Pons (tissue), 1 donor: ENCODE data around the gene RABGEF1.
"Not testable (repeated sequence)": the region's sequence is repeated elsewhere in the genome, so short reads cannot be mapped to it uniquely, and the experiment has no call there.

ENCODE experiments used
- DNase-seq: peaks from one replicate; pipeline ENCODE4 v3.0.0-alpha.2; 2016; ENCODE audit warnings: low spot score

The RABGEF1 gene

GRCh38 chr7:66740302-66740979 is at the start of gene RABGEF1:
Gene RABGEF1 (plus strand): TSS chr7:66740733. CDS start chr7:66771900, 31,167 bp downstream.
- DNase-seq: peak; percentile 96

- no peak for DNase-seq
These were observed 47.2 kb upstream of the RABGEF1 start for GRCh38 chr7:66693331-66693730.

GRCh38 chr7:66694286-66694685 is 46.2 kb upstream of the RABGEF1 start:
- no peak for DNase-seq

- DNase-seq: not testable (repeated sequence)
These were observed 45.1 kb upstream of the RABGEF1 start for GRCh38 chr7:66695417-66695816.

- DNase-seq: not testable (repeated sequence)
These were observed 44.4 kb upstream of the RABGEF1 start for GRCh38 chr7:66696134-66696533.

- DNase-seq: no peak
These were observed 43.8 kb upstream of the RABGEF1 start for GRCh38 chr7:66696774-66697191.

GRCh38 chr7:66697449-66698438 is 42.8 kb upstream of the RABGEF1 start:
- DNase-seq: peak; percentile 73

GRCh38 chr7:66698652-66699205 is 41.8 kb upstream of the RABGEF1 start:
- no peak for DNase-seq

- no peak for DNase-seq
These were observed 40.5 kb upstream of the RABGEF1 start for GRCh38 chr7:66699998-66700397.

- DNase-seq: no peak
These were observed 39.9 kb upstream of the RABGEF1 start for GRCh38 chr7:66700633-66701131.

GRCh38 chr7:66707825-66708224 is 32.7 kb upstream of the RABGEF1 start:
- no peak for DNase-seq

GRCh38 chr7:66710752-66711151 is 29.8 kb upstream of the RABGEF1 start:
- not testable (repeated sequence) for DNase-seq

- DNase-seq: no peak
These were observed 26.8 kb upstream of the RABGEF1 start for GRCh38 chr7:66713687-66714086.

- not testable (repeated sequence) for DNase-seq
These were observed 23.9 kb upstream of the RABGEF1 start for GRCh38 chr7:66716634-66717033.

GRCh38 chr7:66720561-66720960 is 20.0 kb upstream of the RABGEF1 start:
- DNase-seq: no peak

- no peak for DNase-seq
These were observed 14.7 kb upstream of the RABGEF1 start for GRCh38 chr7:66725843-66726242.

GRCh38 chr7:66727058-66727457 is 13.5 kb upstream of the RABGEF1 start:
- DNase-seq: no peak

- DNase-seq: no peak
These were observed 12.0 kb upstream of the RABGEF1 start for GRCh38 chr7:66728571-66728970.

- no peak for DNase-seq
These were observed 11.3 kb upstream of the RABGEF1 start for GRCh38 chr7:66729274-66729673.

- peak; percentile 12 for DNase-seq
These were observed 8.5 kb upstream of the RABGEF1 start for GRCh38 chr7:66731986-66732385.

- DNase-seq: no peak
These were observed 8.1 kb upstream of the RABGEF1 start for GRCh38 chr7:66732439-66732838.

- no peak for DNase-seq
These were observed 6.5 kb upstream of the RABGEF1 start for GRCh38 chr7:66734006-66734405.
